ENCODE measurements around the gene SLC34A2. TPM values are rescaled to one million over a fixed set of nuclear protein-coding genes. Genes with fewer than 3 reads are reported as not detected.

SLC34A2 gene
- total RNA-seq, 1 donor from 2014 or later, result 3.3 TPM

- no peaks in the 10 kb centered on the region for H3K36me3 ChIP-seq (ENCODE audit: control insufficient read depth, insufficient read depth, low read length)
- TF ChIP-seq CTCF (IDR thresholded peaks at IDR 0.05; ENCODE audit: insufficient read depth, low read length, poor library complexity, severe bottlenecking), result no peak
- no peak for DNase-seq (ENCODE audit: low read depth)
- no peaks in the 10 kb centered on the region for H3K27me3 ChIP-seq (ENCODE audit: control insufficient read depth, insufficient read depth, low read length)
- H3K4me3 ChIP-seq (ENCODE audit: low read depth, low read length), result no peak overlapping the region
Measured at GRCh38 chr4:25700661-25701060, 45.0 kb downstream of the SLC34A2 start.

- Histone ChIP-seq H3K36me3 (ENCODE audit: control insufficient read depth, insufficient read depth, low read length) (no peaks in the 10 kb centered on the region), H3K4me3 (ENCODE audit: low read depth, low read length) (no peak overlapping the region), H3K27me3 (ENCODE audit: control insufficient read depth, insufficient read depth, low read length) (no peaks in the 10 kb centered on the region)
- TF ChIP-seq CTCF (IDR thresholded peaks at IDR 0.05; ENCODE audit: insufficient read depth, low read length, poor library complexity, severe bottlenecking), result peak; percentile 5
- peak; percentile 54 for DNase-seq (ENCODE audit: low read depth)
Measured at GRCh38 chr4:25702848-25703247, 47.2 kb downstream of the SLC34A2 start.

GRCh38 chr4:25703731-25704388 is 48.2 kb downstream of the SLC34A2 start:
- H3K27me3 ChIP-seq (ENCODE audit: control insufficient read depth, insufficient read depth, low read length), result no peaks in the 10 kb centered on the region
- TF ChIP-seq CTCF (IDR thresholded peaks at IDR 0.05; ENCODE audit: insufficient read depth, low read length, poor library complexity, severe bottlenecking), result no peak
- H3K4me3 ChIP-seq (ENCODE audit: low read depth, low read length), result no peak overlapping the region
- no peaks in the 10 kb centered on the region for H3K36me3 ChIP-seq (ENCODE audit: control insufficient read depth, insufficient read depth, low read length)
- DNase-seq (ENCODE audit: low read depth), result peak; percentile 43

GRCh38 chr4:25704516-25704915 is 48.9 kb downstream of the SLC34A2 start:
- DNase-seq (ENCODE audit: low read depth), result no peak
- H3K27me3 ChIP-seq (ENCODE audit: control insufficient read depth, insufficient read depth, low read length), result no peaks in the 10 kb centered on the region
- no peaks in the 10 kb centered on the region for H3K36me3 ChIP-seq (ENCODE audit: control insufficient read depth, insufficient read depth, low read length)
- H3K4me3 ChIP-seq (ENCODE audit: low read depth, low read length), result no peak overlapping the region
- no peak for TF ChIP-seq CTCF (IDR thresholded peaks at IDR 0.05; ENCODE audit: insufficient read depth, low read length, poor library complexity, severe bottlenecking)

- no peak overlapping the region for H3K4me3 ChIP-seq (ENCODE audit: low read depth, low read length)
- H3K27me3 ChIP-seq (ENCODE audit: control insufficient read depth, insufficient read depth, low read length), result no peaks in the 10 kb centered on the region
- DNase-seq (ENCODE audit: low read depth), result no peak
- no peak for TF ChIP-seq CTCF (IDR thresholded peaks at IDR 0.05; ENCODE audit: insufficient read depth, low read length, poor library complexity, severe bottlenecking)
- no peaks in the 10 kb centered on the region for H3K36me3 ChIP-seq (ENCODE audit: control insufficient read depth, insufficient read depth, low read length)
Measured at GRCh38 chr4:25710637-25711036, 55.0 kb downstream of the SLC34A2 start.

GRCh38 chr4:25712611-25713010 is 57.0 kb downstream of the SLC34A2 start:
- Histone ChIP-seq H3K27me3 (ENCODE audit: control insufficient read depth, insufficient read depth, low read length) (no peaks in the 10 kb centered on the region), H3K36me3 (ENCODE audit: control insufficient read depth, insufficient read depth, low read length) (no peaks in the 10 kb centered on the region), H3K4me3 (ENCODE audit: low read depth, low read length) (no peak overlapping the region)
- DNase-seq (ENCODE audit: low read depth), result no peak
- no peak for TF ChIP-seq CTCF (IDR thresholded peaks at IDR 0.05; ENCODE audit: insufficient read depth, low read length, poor library complexity, severe bottlenecking)
